ENCODE measurements around the gene ZNRF2.

Gene ZNRF2

DNA sequence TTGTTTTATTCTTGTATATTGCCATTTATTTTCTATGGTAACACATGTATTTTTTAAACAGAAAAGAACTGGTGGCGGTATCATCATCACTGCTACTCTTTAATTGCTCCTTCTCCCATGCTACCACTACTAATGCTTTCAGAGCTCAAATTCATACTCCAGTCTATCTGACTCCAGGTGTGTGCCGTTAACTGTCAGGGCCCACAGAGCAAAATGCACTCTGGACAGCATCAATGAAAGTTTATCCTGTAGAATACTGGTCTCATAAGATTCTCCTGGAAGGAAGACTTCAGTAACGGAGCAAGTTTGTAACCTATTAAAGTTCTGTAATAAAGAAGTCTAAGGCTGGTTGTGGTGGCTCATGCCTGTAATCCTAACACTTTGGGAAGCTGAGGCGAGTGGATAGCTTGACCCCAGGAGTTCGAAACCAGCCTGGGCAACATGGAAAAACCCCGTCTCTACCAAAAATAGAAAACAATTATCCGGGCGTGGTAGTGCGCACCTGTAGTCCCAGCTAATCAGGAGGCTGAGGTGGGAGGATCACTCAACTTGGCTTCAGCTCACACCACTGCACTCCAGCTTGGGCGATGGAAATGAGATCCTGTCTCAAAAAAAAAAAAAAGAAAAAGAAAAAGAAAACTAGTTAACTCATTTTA is 18.4 kb downstream of the ZNRF2 start:
- TF ChIP-seq, protein P1, sequence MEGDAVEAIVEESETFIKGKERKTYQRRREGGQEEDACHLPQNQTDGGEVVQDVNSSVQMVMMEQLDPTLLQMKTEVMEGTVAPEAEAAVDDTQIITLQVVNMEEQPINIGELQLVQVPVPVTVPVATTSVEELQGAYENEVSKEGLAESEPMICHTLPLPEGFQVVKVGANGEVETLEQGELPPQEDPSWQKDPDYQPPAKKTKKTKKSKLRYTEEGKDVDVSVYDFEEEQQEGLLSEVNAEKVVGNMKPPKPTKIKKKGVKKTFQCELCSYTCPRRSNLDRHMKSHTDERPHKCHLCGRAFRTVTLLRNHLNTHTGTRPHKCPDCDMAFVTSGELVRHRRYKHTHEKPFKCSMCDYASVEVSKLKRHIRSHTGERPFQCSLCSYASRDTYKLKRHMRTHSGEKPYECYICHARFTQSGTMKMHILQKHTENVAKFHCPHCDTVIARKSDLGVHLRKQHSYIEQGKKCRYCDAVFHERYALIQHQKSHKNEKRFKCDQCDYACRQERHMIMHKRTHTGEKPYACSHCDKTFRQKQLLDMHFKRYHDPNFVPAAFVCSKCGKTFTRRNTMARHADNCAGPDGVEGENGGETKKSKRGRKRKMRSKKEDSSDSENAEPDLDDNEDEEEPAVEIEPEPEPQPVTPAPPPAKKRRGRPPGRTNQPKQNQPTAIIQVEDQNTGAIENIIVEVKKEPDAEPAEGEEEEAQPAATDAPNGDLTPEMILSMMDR (IDR thresholded peaks at IDR 0.05; ENCODE audit: low read length): no peak
- no peak for TF ChIP-seq EZH2 (optimal IDR thresholded peaks at IDR 0.05; ENCODE audit: low read depth, low read length)
- TF ChIP-seq EZH2phosphoT487 (IDR thresholded peaks at IDR 0.05; ENCODE audit: low read length): no peak
- H3K79me2 ChIP-seq (ENCODE audit: low read length): peaks cover 98% of the 10 kb centered on the region
- H4K20me1 ChIP-seq (ENCODE audit: insufficient read depth, low read length): 0 out of 2 replicates have a peak, but pooled peaks cover 7% of the 10 kb centered on the region
- H3K9ac ChIP-seq (ENCODE audit: low read length): no peak overlapping the region
- no peak overlapping the region for H3K4me2 ChIP-seq (ENCODE audit: low read depth, low read length)
- no peaks in the 10 kb centered on the region for H3K27me3 ChIP-seq (replicated peaks; ENCODE audit: insufficient read depth, low read length)
- H3F3A ChIP-seq (ENCODE audit: insufficient read depth, low read length): no peaks in the 10 kb centered on the region
- H3K36me3 ChIP-seq (replicated peaks; ENCODE audit: insufficient read depth, low read length): no peaks in the 10 kb centered on the region
- H3K9me2 ChIP-seq (replicated peaks; ENCODE audit: insufficient read depth, low read length): no peaks in the 10 kb centered on the region
- H3K27ac ChIP-seq (ENCODE audit: low read length): no peak overlapping the region
- no peak overlapping the region for H2AFZ ChIP-seq (ENCODE audit: low read length)
- H3K9me3 ChIP-seq (replicated peaks; ENCODE audit: insufficient read depth, low read length): no peaks in the 10 kb centered on the region
- no peak overlapping the region for H3K4me3 ChIP-seq (ENCODE audit: low read length)
- no peak for DNase-seq
- H3K4me1 ChIP-seq (ENCODE audit: low read length): peaks cover 15% of the 10 kb centered on the region

DNA sequence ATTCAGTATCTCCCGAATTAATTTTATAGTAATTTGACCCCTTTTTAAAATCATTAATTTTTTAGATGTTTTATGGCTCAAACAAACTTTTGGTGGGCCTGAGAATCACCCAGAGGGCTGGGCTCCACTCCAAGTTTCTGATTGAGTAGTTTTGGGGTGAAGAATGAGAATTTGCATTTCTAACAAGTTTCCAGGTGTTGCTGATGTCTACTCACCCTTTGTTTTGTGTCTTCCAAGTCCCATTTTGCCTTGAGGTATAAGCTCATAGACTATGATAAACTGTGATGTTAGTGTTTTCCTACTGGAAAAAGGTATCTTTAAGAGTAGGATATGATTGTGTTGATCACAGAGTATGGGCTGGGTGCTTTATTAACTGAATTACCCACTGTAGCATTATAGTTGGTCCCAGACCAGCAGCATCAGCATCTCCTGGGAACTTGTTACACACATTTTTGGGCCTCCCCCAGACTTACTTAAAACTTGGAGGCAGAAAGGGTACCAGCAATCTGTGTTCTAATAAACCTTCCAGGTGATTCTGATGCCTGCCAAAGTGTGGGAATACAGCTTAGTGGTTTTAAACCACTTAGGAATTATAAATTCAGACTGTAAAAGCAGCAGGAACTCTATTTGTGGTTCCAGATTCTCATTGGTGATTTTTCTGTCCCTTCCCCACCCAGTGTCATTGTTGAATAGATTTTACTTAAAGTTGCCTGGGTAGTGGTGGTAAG is 19.1 kb downstream of the ZNRF2 start:
- Histone ChIP-seq H3K9ac (ENCODE audit: low read length) (no peak overlapping the region), H3K9me3 (replicated peaks; ENCODE audit: insufficient read depth, low read length) (no peaks in the 10 kb centered on the region), H3K9me2 (replicated peaks; ENCODE audit: insufficient read depth, low read length) (no peaks in the 10 kb centered on the region), H3K36me3 (replicated peaks; ENCODE audit: insufficient read depth, low read length) (no peaks in the 10 kb centered on the region), H3K4me1 (ENCODE audit: low read length) (peaks cover 20% of the 10 kb centered on the region), H3F3A (ENCODE audit: insufficient read depth, low read length) (no peaks in the 10 kb centered on the region), H3K4me2 (ENCODE audit: low read depth, low read length) (no peak overlapping the region), H3K79me2 (ENCODE audit: low read length) (peaks cover 99% of the 10 kb centered on the region), H3K4me3 (ENCODE audit: low read length) (no peak overlapping the region), H4K20me1 (ENCODE audit: insufficient read depth, low read length) (0 out of 2 replicates have a peak, but pooled peaks cover 7% of the 10 kb centered on the region), H3K27me3 (replicated peaks; ENCODE audit: insufficient read depth, low read length) (no peaks in the 10 kb centered on the region), H2AFZ (ENCODE audit: low read length) (no peak overlapping the region), H3K27ac (ENCODE audit: low read length) (no peak overlapping the region)
- TF ChIP-seq EZH2phosphoT487 (IDR thresholded peaks at IDR 0.05; ENCODE audit: low read length) (no peak), EZH2 (optimal IDR thresholded peaks at IDR 0.05; ENCODE audit: low read depth, low read length) (no peak)
- TF ChIP-seq, protein P1 (IDR thresholded peaks at IDR 0.05; ENCODE audit: low read length): no peak
- no peak for DNase-seq

DNA sequence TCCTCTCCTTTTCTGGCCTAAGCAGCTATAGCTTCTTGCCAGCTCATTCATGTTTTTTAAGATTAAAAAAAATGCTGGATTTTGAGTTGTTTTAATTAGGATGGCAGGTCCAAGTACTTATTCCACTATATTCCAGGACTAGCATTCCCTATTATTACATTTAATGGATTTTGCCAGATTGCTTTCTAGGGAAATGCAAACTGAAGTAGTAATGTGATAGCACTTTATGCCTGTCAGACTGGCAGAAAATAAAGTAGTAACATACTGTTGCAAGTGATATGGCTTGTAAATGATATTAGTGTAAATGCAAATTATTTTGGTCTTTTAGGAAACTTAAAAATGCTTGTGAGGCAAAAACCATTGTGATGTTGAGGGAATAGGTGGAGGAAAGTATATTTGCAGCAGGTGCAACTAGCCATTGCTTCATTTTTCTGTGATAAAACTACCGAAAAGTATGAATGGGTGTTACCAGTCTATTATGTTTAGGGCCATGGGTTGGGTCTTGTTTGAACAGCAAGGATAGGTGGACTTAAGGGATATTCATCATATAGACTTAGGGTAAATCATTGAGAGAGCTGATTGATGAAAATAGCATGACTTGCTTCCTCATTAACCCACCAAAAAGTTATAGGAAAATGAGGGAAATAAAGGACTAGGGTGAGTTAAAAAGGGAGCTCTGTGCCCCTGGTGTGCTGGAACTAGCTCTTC is 19.9 kb downstream of the ZNRF2 start:
- H3K9me3 ChIP-seq (replicated peaks; ENCODE audit: insufficient read depth, low read length): no peaks in the 10 kb centered on the region
- no peaks in the 10 kb centered on the region for H3K36me3 ChIP-seq (replicated peaks; ENCODE audit: insufficient read depth, low read length)
- no peak for DNase-seq
- no peak overlapping the region for H3K27ac ChIP-seq (ENCODE audit: low read length)
- H3K9me2 ChIP-seq (replicated peaks; ENCODE audit: insufficient read depth, low read length): no peaks in the 10 kb centered on the region
- TF ChIP-seq, protein P1 (IDR thresholded peaks at IDR 0.05; ENCODE audit: low read length): no peak
- TF ChIP-seq EZH2 (optimal IDR thresholded peaks at IDR 0.05; ENCODE audit: low read depth, low read length) (no peak), EZH2phosphoT487 (IDR thresholded peaks at IDR 0.05; ENCODE audit: low read length) (no peak)
- 0 out of 2 replicates have a peak, but pooled peaks cover 7% of the 10 kb centered on the region for H4K20me1 ChIP-seq (ENCODE audit: insufficient read depth, low read length)
- no peaks in the 10 kb centered on the region for H3K27me3 ChIP-seq (replicated peaks; ENCODE audit: insufficient read depth, low read length)
- H2AFZ ChIP-seq (ENCODE audit: low read length): no peak overlapping the region
- no peak overlapping the region for H3K4me2 ChIP-seq (ENCODE audit: low read depth, low read length)
- peaks cover 20% of the 10 kb centered on the region for H3K4me1 ChIP-seq (ENCODE audit: low read length)
- H3F3A ChIP-seq (ENCODE audit: insufficient read depth, low read length): no peaks in the 10 kb centered on the region
- H3K79me2 ChIP-seq (ENCODE audit: low read length): peaks cover 99% of the 10 kb centered on the region
- H3K9ac ChIP-seq (ENCODE audit: low read length): no peak overlapping the region
- H3K4me3 ChIP-seq (ENCODE audit: low read length): no peak overlapping the region
